ENCODE measurements around the gene ELOF1. TPM values are rescaled to one million over a fixed set of nuclear protein-coding genes. Genes with fewer than 3 reads are reported as not detected.

Gene ELOF1
- total and polyA plus RNA-seq, 2 of the 4 experiments (the other 2 are of a cell fraction) = 62.4 to 96.8 TPM

DNA sequence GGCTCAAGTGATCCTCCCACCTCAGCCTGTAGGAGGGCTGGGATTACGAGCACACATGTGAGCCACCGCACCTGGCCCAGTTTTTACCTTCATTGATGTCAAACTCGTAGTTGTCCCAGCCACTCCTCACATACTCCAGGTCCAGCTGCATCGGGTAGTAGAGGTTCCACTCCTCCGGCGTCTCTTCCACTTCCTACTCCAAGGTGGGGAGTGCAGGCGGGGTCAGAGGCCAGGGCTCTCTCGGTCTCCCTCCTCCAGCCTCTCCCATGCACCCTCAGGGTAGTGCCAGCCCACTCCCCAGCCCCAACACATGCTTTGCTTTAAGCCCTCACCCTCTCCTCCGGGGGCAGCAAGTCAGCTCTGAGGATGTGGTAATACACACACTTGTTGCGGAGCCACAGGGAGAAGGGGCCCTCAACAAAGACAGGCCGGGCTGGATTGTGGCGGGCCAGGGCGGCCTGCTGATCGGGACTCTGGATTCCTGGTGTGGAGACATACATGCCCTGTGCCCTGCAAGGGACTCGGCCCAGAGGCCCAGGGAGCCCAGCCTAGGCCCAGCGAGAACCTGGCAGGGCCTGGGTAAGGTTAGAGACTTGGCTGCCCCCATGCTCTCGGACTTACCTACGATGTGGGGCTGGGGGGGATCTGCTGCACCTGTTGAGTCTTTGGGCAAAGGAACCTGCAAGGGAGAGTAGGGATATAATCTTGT, 51.5 kb downstream of the ELOF1 start:
- no peak overlapping the region for H2AK5ac ChIP-seq (ENCODE audit: low read depth, low read length)
- H3K4me3 ChIP-seq (ENCODE audit: insufficient read depth, low read depth, low read length) = no peak overlapping the region
- no peak overlapping the region for H3K27ac ChIP-seq (ENCODE audit: insufficient read depth, low read length)
- no peaks in the 10 kb centered on the region for H3K27me3 ChIP-seq (ENCODE audit: control insufficient read depth, insufficient read depth, low read length)
- dilution Hi-C loops (cut with HindIII; ENCODE audit: low sequenced_read_pairs, unreplicated experiment) = no loop called here
- H3K4me2 ChIP-seq (ENCODE audit: low read depth, low read length) = no peak overlapping the region
- H3K9me3 ChIP-seq (ENCODE audit: control insufficient read depth, insufficient read depth, low read length) = no peaks in the 10 kb centered on the region
- no peak overlapping the region for H2AFZ ChIP-seq (replicated peaks; ENCODE audit: low read length, poor library complexity)
- no peak overlapping the region for H2AK9ac ChIP-seq (replicated peaks; ENCODE audit: low read depth, low read length, poor library complexity)
- H3K4ac ChIP-seq (ENCODE audit: low read depth, low read length) = no peak overlapping the region
- peaks cover 14 to 30% of the 10 kb centered on the region in 2 experiments; a peak in 3 of 4 replicates for H3K79me1 ChIP-seq (ENCODE audit: low read depth in 1 of 2, low read length in 2 of 2)
- TF ChIP-seq CHD1 (IDR thresholded peaks at IDR 0.05; ENCODE audit: low read depth, low read length) (no peak), RAD21 (IDR thresholded peaks at IDR 0.05; ENCODE audit: low read length) (no peak)
- POLR2A ChIA-PET (ENCODE audit: unreplicated experiment) = no interaction called here
- CTCF ChIA-PET = no interaction called here
- no peak overlapping the region for H2BK120ac ChIP-seq (ENCODE audit: low read depth, low read length)
- in situ Hi-C loops (cut with MboI; ENCODE audit: low sequenced_read_pairs) = no loop called here
- no peak overlapping the region for H4K5ac ChIP-seq (ENCODE audit: low read depth, low read length)
- H4K20me1 ChIP-seq (ENCODE audit: insufficient read depth, low read length) = no peaks in the 10 kb centered on the region
- H4K8ac ChIP-seq (ENCODE audit: low read depth in 2 of 2, low read length in 2 of 2) = no peak overlapping the region
- H2BK15ac ChIP-seq (ENCODE audit: low read depth, low read length) = no peak overlapping the region
- intact Hi-C loops (cut with micrococcal nuclease) = no loop called here
- ATAC-seq (ENCODE audit: low read depth) = no peak
- H2BK20ac ChIP-seq (ENCODE audit: low read depth, low read length) = no peak overlapping the region
- H3K56ac ChIP-seq (ENCODE audit: extremely low read depth, insufficient read depth, low read length) = no peak overlapping the region
- peaks cover 4% of the 10 kb centered on the region for H3K9me1 ChIP-seq (ENCODE audit: insufficient read depth, low read length)
- H3K36me3 ChIP-seq (ENCODE audit: control insufficient read depth, insufficient read depth, low read length) = peaks cover 7% of the 10 kb centered on the region
- H3K9ac ChIP-seq (ENCODE audit: low read depth, low read length) = no peak overlapping the region
- H3K23ac ChIP-seq (ENCODE audit: low read depth, low read length) = no peak overlapping the region
- no peak overlapping the region for H2BK5ac ChIP-seq (ENCODE audit: low read depth, low read length, poor library complexity, severe bottlenecking)
- 96% methylated on average over 5 of the region's 18 CpGs; no CpG with 5 or more reads in 1 of the 2 experiments for WGBS, 2 experiments (ENCODE audit: extremely low coverage in 2 of 2, insufficient read length in 1 of 2)
- H3K4me1 ChIP-seq (ENCODE audit: control insufficient read depth, insufficient read depth, low read length) = peaks cover 6% of the 10 kb centered on the region
- no peak overlapping the region for H4K91ac ChIP-seq (ENCODE audit: insufficient read depth, low read depth, low read length)
- no peak overlapping the region for H3K14ac ChIP-seq (replicated peaks; ENCODE audit: low read depth, low read length)
- BruUV-seq (replicated peaks) = no TSS peak
- DNase-seq = no peak
- no peak overlapping the region for H3K18ac ChIP-seq (ENCODE audit: low read depth, low read length)
